HEK293T (cell line): ENCODE data around the gene SSBP2.

ENCODE experiments used
- ARNT ChIP-seq: fragments of 450-650 bp; IDR thresholded peaks from 2 replicates; pipeline ENCODE4 v1.6.1; 2017; ENCODE audit warnings: mild to moderate bottlenecking
- BHLHE40 ChIP-seq: fragments of 450-650 bp; IDR thresholded peaks from 2 replicates; pipeline ENCODE4 v1.6.1; 2016; ENCODE audit warnings: mild to moderate bottlenecking, moderate library complexity, borderline replicate concordance
- CTBP1 ChIP-seq: fragments of 450-650 bp; IDR thresholded peaks from 2 replicates; pipeline ENCODE4 v1.6.1; 2016; ENCODE audit warnings: borderline replicate concordance
- ELF4 ChIP-seq: fragments of 450-650 bp; IDR thresholded peaks from 2 replicates; pipeline ENCODE4 v1.6.1; 2017; ENCODE audit warnings: antibody characterized with exemption
- FOXM1 ChIP-seq: fragments of 450-650 bp; IDR thresholded peaks from 2 replicates; pipeline ENCODE4 v1.6.1; 2017; ENCODE audit warnings: mild to moderate bottlenecking, borderline replicate concordance
- HDGF ChIP-seq: fragments of 450-650 bp; IDR thresholded peaks from 2 replicates; pipeline ENCODE4 v1.6.1; 2017; ENCODE audit warnings: antibody characterized with exemption, borderline replicate concordance
- LEF1 ChIP-seq: fragments of 450-650 bp; IDR thresholded peaks from 2 replicates; pipeline ENCODE4 v1.6.1; 2017; ENCODE audit warnings: mild to moderate bottlenecking, borderline replicate concordance
- NFRKB ChIP-seq: fragments of 450-650 bp; IDR thresholded peaks from 2 replicates; pipeline ENCODE4 v1.6.1; 2016; ENCODE audit warnings: mild to moderate bottlenecking, moderate library complexity
- SP1 ChIP-seq: fragments of 450-650 bp; IDR thresholded peaks from 2 replicates; pipeline ENCODE4 v1.6.1; 2017
- SUZ12 ChIP-seq: fragments of 450-650 bp; IDR thresholded peaks from 2 replicates; pipeline ENCODE4 v1.6.1; 2016; ENCODE audit warnings: mild to moderate bottlenecking
- TARDBP ChIP-seq: fragments of 450-650 bp; IDR thresholded peaks from 2 replicates; pipeline ENCODE4 v1.6.1; 2016
- ZNF384 ChIP-seq: fragments of 450-650 bp; IDR thresholded peaks from 2 replicates; pipeline ENCODE4 v1.6.1; 2016
- TF ChIP-seq, protein P1 (sequence below): fragments of 450-650 bp; IDR thresholded peaks from 2 replicates; pipeline ENCODE4 v1.6.1; 2016

DNA sequence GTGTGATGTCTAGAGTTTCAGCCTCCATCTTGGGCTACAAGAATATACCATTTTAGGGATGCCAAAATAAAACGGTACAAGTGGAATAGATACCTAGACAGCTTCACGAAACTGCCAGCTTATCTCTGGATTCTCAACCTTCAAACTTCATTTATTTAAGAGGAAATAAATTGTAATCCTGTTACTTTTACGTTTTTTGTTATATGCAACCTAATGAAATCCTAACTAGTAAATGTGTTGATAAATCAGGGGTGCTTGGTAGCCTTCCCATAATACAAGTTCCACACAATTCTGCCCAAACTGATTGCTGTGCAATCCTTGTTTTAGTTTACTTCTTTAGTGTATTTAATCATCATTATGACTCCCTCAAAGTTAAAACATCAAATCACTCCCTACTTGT is 75.5 kb downstream of the SSBP2 start:
- TF ChIP-seq, protein P1, sequence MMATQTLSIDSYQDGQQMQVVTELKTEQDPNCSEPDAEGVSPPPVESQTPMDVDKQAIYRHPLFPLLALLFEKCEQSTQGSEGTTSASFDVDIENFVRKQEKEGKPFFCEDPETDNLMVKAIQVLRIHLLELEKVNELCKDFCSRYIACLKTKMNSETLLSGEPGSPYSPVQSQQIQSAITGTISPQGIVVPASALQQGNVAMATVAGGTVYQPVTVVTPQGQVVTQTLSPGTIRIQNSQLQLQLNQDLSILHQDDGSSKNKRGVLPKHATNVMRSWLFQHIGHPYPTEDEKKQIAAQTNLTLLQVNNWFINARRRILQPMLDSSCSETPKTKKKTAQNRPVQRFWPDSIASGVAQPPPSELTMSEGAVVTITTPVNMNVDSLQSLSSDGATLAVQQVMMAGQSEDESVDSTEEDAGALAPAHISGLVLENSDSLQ = no peak
- TF ChIP-seq SUZ12 (no peak), ZNF384 (no peak), TARDBP (no peak), HDGF (no peak), ARNT (no peak), FOXM1 (no peak), SP1 (no peak), CTBP1 (no peak), BHLHE40 (no peak), NFRKB (no peak), ELF4 (no peak), LEF1 (no peak)
